Activated T-helper 1 cell treated with anti-CD3 and anti-CD28 coated beads, Interleukin-12 subunit alpha, Interleukin-12 subunit beta, Interleukin-2, Interleukin-4 antibody, amounts not matched to agents 30 ng/mL and 10 ng/mL and 1 ng/mL, durations not matched to agents 14 hours and 24 hours and 36 hours (primary cell): ENCODE data around the gene FAM234A. TPM values are rescaled to one million over a fixed set of nuclear protein-coding genes. Genes with fewer than 3 reads are reported as not detected.
"Not testable (repeated sequence)": the region's sequence is repeated elsewhere in the genome, so short reads cannot be mapped to it uniquely, and the experiment has no call there.

Source experiments
- DNase-seq: peaks from one replicate; pipeline ENCODE4 v3.0.0; 2021; ENCODE audit warnings: low spot score
- H3K27ac Mint-ChIP-seq: one replicate; pipeline ENCODE4 v1.8.0; 2021; ENCODE audit warnings: mild to moderate bottlenecking, mixed read lengths
- H3K27me3 Mint-ChIP-seq: one replicate; pipeline ENCODE4 v1.8.0; 2022; ENCODE audit warnings: mild to moderate bottlenecking, moderate library complexity, mixed read lengths; ENCODE audit not compliant: insufficient read depth
- H3K36me3 Mint-ChIP-seq: one replicate; pipeline ENCODE4 v1.8.0; 2021; ENCODE audit warnings: low read depth, mixed read lengths
- H3K4me1 Mint-ChIP-seq: one replicate; pipeline ENCODE4 v1.8.0; 2021; ENCODE audit warnings: low read depth, mixed read lengths
- H3K4me3 Mint-ChIP-seq: one replicate; pipeline ENCODE4 v1.8.0; 2021; ENCODE audit warnings: mild to moderate bottlenecking, moderate library complexity, mixed read lengths
- H3K9me3 Mint-ChIP-seq: one replicate; pipeline ENCODE4 v1.8.0; 2021; ENCODE audit warnings: mixed read lengths
- intact Hi-C: fragments of 100-400 bp; cut with micrococcal nuclease; formaldehyde crosslinking; loops from one replicate; pipeline ENCODE4 v1.15.1; 2024
- total RNA-seq: library from RNA; stranded (reverse); gene quantifications from 2 replicates; pipeline ENCODE4 v1.2.3, GENCODE V29; 2022

Gene FAM234A
- total RNA-seq, 1 donor from 2014 or later, result 18.0 TPM

DNA sequence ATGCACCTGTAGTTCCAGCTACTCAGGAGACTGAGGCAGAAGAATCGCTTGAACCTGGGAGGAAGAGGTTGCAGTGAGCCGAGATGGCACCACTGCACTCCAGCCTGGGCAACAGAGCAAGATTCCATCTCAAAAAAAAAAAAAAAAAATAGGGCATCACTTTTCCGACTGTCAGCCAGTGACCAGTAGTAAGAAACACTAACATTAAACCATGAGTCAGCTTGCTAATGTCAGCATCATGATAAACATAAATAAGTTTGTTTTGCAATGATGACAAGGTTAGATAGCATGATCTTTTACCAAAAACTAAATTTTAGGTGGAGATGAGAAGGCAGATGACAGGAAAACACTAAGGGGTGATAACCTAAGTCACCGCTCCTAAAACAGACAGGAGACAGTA, 25.3 kb upstream of the FAM234A start:
- intact Hi-C loops, DNase-seq, H3K27me3 Mint-ChIP-seq, H3K4me3 Mint-ChIP-seq, H3K9me3 Mint-ChIP-seq, H3K4me1 Mint-ChIP-seq: not testable (repeated sequence)
- Mint-ChIP-seq H3K27ac (peak overlapping the region; percentile 40), H3K36me3 (peaks cover 28% of the 10 kb centered on the region)

DNA sequence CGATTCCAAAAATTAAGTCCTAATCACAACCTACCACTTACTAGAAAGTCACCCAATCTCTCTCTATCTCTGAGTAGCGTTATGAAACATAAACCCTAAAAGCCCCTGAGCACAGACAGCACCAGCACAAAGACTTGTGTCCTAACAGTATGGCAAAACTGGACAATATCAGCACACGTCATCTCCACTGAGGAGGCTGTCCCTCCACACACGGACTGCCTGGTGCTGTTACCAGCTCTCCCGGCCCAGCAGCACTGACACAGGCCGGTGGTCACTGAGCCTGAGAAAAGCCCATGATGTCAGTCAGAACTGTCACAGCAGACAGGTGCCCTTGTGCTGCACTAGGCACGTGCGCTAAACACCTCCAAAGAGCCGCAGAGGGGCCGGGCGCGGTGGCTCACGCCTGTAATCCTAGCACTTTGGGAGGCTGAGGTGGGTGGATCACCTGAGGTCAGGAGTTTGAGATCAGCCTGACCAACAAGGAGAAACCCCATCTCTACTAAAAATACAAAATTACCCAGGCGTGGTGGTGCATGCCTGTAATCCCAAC, 22.9 kb upstream of the FAM234A start:
- DNase-seq, H3K4me1 Mint-ChIP-seq, H3K9me3 Mint-ChIP-seq, intact Hi-C loops, H3K27ac Mint-ChIP-seq, H3K4me3 Mint-ChIP-seq, H3K27me3 Mint-ChIP-seq: not testable (repeated sequence)
- peaks cover 24% of the 10 kb centered on the region for H3K36me3 Mint-ChIP-seq

DNA sequence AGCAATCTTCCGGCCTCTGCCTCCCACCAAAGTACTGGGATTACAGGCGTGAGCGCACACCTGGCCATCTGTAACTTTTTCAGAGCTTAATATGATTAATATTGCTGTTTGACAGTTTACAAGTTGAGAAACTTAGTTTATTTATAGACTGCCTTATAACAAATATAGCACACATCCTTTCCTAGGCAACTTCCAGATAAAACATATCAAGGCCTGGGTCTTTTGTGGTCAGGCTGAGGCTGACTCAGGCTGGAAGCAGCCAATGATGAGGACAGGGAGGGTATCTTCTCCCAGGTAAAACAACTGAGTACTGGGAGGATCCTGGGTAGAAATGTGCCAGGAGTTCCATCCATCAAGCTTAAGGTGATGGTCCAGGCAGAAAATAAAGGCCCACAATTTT, 21.6 kb upstream of the FAM234A start:
- no peak overlapping the region for H3K27ac Mint-ChIP-seq
- no peak for DNase-seq
- H3K4me1 Mint-ChIP-seq, result no peaks in the 10 kb centered on the region
- no peak overlapping the region for H3K4me3 Mint-ChIP-seq
- H3K9me3 Mint-ChIP-seq, result no peaks in the 10 kb centered on the region
- intact Hi-C loops, result no loop called here
- peaks cover 23% of the 10 kb centered on the region for H3K36me3 Mint-ChIP-seq
- H3K27me3 Mint-ChIP-seq, result no peaks in the 10 kb centered on the region

GRCh38 chr16:220021-220420, 14.6 kb upstream of the FAM234A start:
- intact Hi-C loops, result no loop called here
- DNase-seq, result no peak
- Mint-ChIP-seq H3K4me1 (peaks cover 8% of the 10 kb centered on the region), H3K36me3 (peaks cover 25% of the 10 kb centered on the region), H3K27ac (no peak overlapping the region), H3K9me3 (no peaks in the 10 kb centered on the region), H3K27me3 (no peaks in the 10 kb centered on the region), H3K4me3 (no peak overlapping the region)

- peaks cover 28% of the 10 kb centered on the region for H3K36me3 Mint-ChIP-seq
- peak; percentile 6 for DNase-seq
- intact Hi-C loops, result no loop called here
- no peaks in the 10 kb centered on the region for H3K27me3 Mint-ChIP-seq
- peak overlapping the region; percentile 91 for H3K27ac Mint-ChIP-seq
- peaks cover 31% of the 10 kb centered on the region for H3K4me1 Mint-ChIP-seq
- H3K4me3 Mint-ChIP-seq, result peak overlapping the region; percentile 94
- H3K9me3 Mint-ChIP-seq, result no peaks in the 10 kb centered on the region
Observed at GRCh38 chr16:228151-228851, 6.3 kb upstream of the FAM234A start.

GRCh38 chr16:228852-229730, 5.5 kb upstream of the FAM234A start, which contains the start of gene LUC7L:
Gene LUC7L, minus strand, starts transcription at chr16:229449. Its CDS starts 110 bp downstream, at chr16:229339.
- peaks cover 31% of the 10 kb centered on the region for H3K4me1 Mint-ChIP-seq
- DNase-seq, result peak; percentile 80
- H3K9me3 Mint-ChIP-seq, result no peaks in the 10 kb centered on the region
- H3K27ac Mint-ChIP-seq, result peak within 1 kb of the TSS; percentile 91
- H3K36me3 Mint-ChIP-seq, result peaks cover 28% of the 10 kb centered on the region
- no peaks in the 10 kb centered on the region for H3K27me3 Mint-ChIP-seq
- intact Hi-C loops, result loop anchor here (1.0 kb wide), 3 partner anchors 91 to 176 kb away; partner anchors contain the start of genes AXIN1, NPRL3, POLR3K and SNRNP25
- peak within 1 kb of the TSS; percentile 94 for H3K4me3 Mint-ChIP-seq

- intact Hi-C loops, result loop anchor here (1.0 kb wide), 3 partner anchors 92 to 177 kb away; partner anchors contain the start of genes AXIN1, NPRL3, POLR3K and SNRNP25
- Mint-ChIP-seq H3K27ac (no peak overlapping the region), H3K4me3 (peak overlapping the region; percentile 56), H3K27me3 (no peaks in the 10 kb centered on the region), H3K36me3 (peaks cover 28% of the 10 kb centered on the region), H3K9me3 (no peaks in the 10 kb centered on the region), H3K4me1 (peaks cover 35% of the 10 kb centered on the region)
- no peak for DNase-seq
Observed at GRCh38 chr16:229731-230281, 4.8 kb upstream of the FAM234A start.

GRCh38 chr16:230351-230750, 4.3 kb upstream of the FAM234A start:
- H3K27me3 Mint-ChIP-seq, DNase-seq, intact Hi-C loops, H3K27ac Mint-ChIP-seq, H3K9me3 Mint-ChIP-seq: not testable (repeated sequence)
- Mint-ChIP-seq H3K36me3 (peaks cover 28% of the 10 kb centered on the region), H3K4me3 (peak overlapping the region; percentile 19), H3K4me1 (peaks cover 40% of the 10 kb centered on the region)

DNA sequence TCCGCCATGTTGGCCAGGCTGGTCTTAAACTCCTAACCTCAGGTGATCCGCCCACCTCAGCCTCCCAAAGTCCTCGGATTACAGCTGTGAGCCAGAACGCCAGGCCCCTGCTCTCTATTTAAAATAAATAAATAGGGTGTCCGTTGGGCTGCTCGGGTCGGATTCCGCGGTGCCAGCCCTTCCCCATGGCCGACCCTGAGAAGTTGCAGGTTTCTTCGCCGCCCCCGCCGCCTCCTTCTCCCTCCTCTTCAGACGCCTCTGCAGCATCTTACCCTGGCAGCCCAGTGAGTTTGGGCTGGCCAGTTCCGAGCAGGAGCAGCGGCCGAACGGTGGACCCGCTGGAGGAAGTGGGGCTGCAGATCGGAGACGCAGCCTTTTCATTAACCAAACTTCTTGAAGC, 3.7 kb upstream of the FAM234A start:
- DNase-seq, result no peak
- Mint-ChIP-seq H3K4me1 (peaks cover 40% of the 10 kb centered on the region), H3K27me3 (no peaks in the 10 kb centered on the region), H3K27ac (no peak overlapping the region), H3K9me3 (no peaks in the 10 kb centered on the region), H3K4me3 (peak overlapping the region; percentile 19), H3K36me3 (peaks cover 23% of the 10 kb centered on the region)
- intact Hi-C loops, result no loop called here

GRCh38 chr16:239948-240277, 5.3 kb downstream of the FAM234A start:
- H3K27me3 Mint-ChIP-seq, result peaks cover 11% of the 10 kb centered on the region
- no peak for DNase-seq

GRCh38 chr16:240559-240958, 5.9 kb downstream of the FAM234A start:
- intact Hi-C loops, result no loop called here
- H3K4me3 Mint-ChIP-seq, result no peak overlapping the region

More at GRCh38 chr16:239948-240277, 5.3 kb downstream of the FAM234A start:
- Mint-ChIP-seq H3K36me3 (no peaks in the 10 kb centered on the region), H3K4me3 (no peak overlapping the region), H3K9me3 (no peaks in the 10 kb centered on the region), H3K27ac (no peak overlapping the region), H3K4me1 (peaks cover 14% of the 10 kb centered on the region)
- intact Hi-C loops, result no loop called here

GRCh38 chr16:242281-242680, 7.7 kb downstream of the FAM234A start:
- H3K27me3 Mint-ChIP-seq, result peaks cover 9% of the 10 kb centered on the region
- DNase-seq, result no peak
- no peak overlapping the region for H3K4me3 Mint-ChIP-seq
- H3K9me3 Mint-ChIP-seq, result no peaks in the 10 kb centered on the region
- H3K27ac Mint-ChIP-seq, result no peak overlapping the region
- intact Hi-C loops, result no loop called here
- H3K4me1 Mint-ChIP-seq, result peaks cover 6% of the 10 kb centered on the region
- no peaks in the 10 kb centered on the region for H3K36me3 Mint-ChIP-seq

More at GRCh38 chr16:240559-240958, 5.9 kb downstream of the FAM234A start:
- Mint-ChIP-seq H3K9me3 (no peaks in the 10 kb centered on the region), H3K27ac (no peak overlapping the region), H3K4me1 (peaks cover 7% of the 10 kb centered on the region), H3K27me3 (peaks cover 11% of the 10 kb centered on the region), H3K36me3 (no peaks in the 10 kb centered on the region)
- no peak for DNase-seq
